ENCODE measurements around the gene HIBCH.
"Not testable (repeated sequence)": the region's sequence is repeated elsewhere in the genome, so short reads cannot be mapped to it uniquely, and the experiment has no call there.

Gene HIBCH

DNA sequence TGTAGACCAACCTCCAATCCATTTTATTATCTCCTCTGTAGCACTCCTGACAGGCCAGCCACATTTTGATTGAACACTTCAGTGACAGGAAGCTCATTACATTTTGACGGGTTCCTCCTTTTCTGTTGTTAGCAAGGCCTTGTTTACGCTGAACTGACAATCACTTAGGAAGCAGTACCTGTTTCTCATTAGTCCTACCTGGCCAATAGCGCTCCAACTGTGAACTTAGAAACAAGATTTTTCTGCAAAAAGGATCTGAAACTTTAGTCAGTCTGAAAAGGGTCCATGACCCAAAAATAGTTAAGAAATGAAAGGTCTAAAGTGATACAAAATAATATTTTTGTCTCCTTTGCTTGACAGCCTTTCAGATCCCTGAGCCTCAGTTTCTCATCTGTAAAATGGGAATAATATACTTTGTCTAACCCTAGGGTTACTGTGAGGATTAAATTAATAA, 137.5 kb downstream of the HIBCH start:
- no peak for DNase-seq

DNA sequence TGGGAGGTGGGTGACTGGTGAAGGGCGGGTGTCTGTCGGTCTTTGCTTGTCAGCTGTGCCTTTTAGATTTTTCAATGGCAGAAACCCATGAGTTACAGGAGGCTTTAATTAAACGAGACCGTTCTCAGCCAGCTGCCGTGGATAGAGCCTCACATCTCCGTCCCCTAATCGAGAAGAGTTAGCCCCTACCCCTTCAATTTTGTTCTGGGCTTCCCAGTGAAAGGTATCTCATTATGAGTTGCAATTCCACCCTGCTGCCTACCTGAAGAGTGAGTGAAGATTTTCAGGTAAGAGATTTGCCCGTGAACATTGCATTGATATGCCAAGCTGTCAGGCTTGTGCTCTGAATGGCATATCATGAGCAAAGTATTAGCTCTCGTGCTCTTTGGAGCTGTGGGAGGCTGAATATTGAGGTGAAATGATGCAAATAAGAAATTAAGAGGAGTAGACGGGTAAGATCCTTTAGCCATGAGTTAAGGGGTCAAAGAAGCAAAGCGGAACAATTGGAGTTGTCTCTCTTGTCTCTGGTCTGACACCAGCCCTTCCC, 138.4 kb downstream of the HIBCH start:
- no peak for DNase-seq

DNA sequence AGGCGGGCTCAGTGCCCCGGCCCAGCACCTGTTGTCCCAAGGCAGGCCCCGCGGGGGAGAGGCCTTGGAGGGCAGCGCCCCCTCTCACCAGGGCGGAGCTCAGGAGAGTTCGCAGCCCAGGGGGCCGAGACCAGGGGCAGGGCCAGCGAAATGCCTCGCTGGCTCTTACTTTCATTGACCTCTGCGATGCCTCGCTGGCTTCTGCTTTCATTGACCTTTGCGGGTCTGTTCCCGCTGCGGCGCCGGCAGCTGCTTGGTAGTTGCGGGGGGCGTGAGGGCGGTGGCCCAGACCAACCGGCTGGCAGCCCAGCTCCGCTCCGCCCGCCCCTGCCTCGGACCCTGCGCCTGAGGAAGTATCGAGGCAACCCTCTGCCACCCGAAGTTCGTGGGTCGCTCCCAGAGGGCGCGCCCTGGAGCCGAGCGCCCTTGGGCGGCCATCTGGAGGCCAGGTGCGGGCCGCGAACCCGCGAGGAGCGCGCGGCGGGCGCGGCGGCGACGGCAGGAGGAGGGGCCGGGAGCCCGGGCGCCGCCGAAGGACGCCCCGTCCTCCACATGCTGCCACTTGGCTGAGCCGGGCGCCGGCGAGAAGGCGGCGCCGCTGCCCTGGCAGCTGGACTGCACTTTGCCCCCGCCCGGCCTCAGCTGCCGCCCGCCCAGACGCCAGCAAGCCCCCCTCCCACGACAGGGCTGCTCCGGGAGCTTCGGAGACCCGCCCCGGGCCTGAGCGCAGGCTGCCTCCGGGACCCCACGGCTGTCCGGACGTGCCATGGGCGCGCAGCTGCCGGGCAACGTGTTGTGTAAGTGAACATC, 139.1 kb downstream of the HIBCH start:
- no peak for DNase-seq

DNA sequence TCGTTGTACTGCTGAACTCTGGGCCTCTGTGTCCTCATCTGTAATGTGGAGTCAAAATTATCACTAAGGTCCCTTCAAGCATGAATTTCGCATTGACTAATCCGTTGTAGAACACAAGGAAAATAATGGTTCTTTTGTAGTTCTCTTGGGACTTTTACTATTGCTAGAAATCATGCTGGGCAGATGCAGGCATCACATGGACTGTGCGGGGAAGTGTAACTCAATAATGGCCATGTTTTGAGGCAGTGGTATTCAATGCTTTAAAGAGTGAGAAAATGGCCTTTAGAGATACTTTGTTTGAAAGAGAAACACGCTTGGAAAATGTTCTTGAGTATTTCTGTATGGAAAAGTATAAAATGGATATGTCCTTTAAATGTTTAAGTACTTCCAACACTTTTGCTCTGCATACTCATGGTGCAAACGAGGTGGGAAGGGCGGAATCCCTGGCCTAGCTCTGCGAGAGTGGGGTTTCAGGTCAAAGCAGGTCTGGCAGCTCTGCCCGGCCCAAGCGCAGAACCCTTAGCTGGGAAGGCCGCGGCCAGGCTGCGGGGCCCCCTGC, 139.8 kb downstream of the HIBCH start:
- no peak for DNase-seq

DNA sequence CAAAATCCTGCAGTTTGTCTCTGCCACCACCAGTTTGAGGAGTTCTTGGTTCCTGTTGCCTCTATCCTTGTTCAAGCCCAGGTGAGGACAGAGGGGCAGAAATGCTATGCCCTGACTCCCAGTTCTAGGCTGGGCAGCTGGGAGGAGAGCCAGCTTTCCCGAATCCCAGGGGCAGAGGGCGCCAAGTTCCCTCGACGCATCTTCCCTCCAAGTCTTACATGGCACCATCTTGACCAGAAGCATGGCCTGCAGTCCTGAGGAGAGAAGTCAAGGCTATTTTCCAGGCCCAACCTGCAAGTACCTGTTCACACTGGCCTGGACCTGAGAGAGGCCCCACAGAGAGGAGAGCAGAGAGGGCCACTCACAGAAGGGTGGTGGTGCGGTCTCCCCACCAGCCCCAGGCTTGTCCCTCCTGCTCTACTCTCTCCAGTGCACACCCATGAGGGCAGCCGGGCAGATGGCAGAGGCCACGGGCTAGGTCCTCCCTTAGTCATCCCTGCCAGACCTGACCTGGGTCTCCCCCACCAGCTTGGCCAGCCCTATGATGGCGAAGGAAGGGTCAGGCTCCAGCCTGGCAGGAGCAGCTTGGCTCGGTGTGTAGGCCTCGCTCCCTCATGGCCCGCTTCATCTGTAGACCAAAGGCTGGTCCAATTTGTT, 141.4 kb downstream of the HIBCH start:
- DNase-seq, result no peak

DNA sequence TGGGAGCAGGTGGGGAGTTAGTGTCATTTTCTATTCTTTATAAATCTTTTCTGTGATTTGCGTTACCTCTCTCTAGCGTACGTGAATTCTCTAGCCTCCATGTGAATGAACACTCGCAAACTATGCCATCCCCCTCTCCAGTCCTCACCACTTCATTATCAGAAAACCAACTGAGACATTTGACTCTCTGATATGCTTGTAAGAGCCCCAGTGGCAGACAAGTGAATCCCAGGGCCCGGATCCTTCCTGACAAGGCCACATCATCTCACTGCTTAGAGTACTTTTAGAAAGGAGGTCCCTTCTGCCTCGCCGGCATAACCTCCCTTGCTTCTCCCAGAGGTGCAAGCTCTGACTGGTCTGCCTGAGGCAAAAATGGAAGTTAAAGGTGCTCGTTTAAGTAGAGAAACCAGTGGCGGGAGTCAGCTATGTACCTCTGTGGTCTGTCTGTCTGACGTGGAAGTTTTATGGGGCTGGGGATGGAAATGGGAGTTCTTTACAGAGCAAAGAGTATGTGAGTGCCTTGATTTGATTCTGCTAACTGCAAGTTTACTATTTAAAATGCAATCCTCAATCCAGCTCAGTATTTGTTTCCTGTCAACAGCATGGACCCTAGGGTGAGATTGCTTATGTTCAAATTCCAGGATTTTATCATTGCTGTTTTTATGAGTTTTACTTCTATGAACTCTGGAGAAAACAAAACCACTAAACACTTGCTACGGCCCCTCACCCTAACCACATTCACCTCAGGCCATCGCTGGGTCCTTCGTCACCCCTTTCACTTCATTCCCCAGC, 142.2 kb downstream of the HIBCH start:
- no peak for DNase-seq

DNA sequence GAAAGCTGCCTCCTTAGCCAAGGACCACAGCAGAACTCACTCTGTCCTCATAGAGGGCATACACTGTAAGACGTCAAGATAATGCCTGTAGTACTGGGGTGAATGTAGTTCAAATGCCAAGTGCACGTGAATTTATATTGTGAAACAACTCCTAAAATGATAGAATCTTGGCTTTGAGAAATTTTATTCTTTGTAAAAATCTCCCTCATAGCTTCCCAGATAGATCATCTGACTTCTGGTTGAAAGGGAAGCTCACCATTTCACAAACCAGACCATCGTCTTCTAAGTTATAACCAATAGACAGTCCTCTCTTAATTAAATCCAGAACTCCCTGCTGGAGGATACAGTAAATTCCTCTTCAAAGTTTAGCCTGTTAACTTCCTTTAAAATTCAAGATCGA, 146.2 kb downstream of the HIBCH start:
- no peak for DNase-seq

DNA sequence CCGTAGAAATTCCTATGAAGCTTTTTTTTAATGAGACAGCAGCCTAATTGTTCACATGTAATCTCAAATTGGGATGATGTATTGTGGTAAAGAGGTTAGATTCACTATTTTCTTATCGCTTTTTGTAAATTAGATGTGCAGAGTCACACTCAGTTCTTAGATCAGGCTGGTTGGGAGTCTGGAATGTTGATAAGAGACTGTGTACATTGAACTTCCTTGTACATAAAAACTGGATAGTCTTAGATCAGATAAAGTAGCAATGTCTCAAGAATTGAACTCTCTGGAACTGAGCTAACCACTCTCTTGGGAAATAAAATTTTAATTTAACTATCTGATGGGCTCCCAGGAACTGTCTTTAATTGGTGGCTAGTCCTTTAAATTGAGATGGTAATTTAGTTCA, 149.0 kb downstream of the HIBCH start:
- DNase-seq, result no peak

DNA sequence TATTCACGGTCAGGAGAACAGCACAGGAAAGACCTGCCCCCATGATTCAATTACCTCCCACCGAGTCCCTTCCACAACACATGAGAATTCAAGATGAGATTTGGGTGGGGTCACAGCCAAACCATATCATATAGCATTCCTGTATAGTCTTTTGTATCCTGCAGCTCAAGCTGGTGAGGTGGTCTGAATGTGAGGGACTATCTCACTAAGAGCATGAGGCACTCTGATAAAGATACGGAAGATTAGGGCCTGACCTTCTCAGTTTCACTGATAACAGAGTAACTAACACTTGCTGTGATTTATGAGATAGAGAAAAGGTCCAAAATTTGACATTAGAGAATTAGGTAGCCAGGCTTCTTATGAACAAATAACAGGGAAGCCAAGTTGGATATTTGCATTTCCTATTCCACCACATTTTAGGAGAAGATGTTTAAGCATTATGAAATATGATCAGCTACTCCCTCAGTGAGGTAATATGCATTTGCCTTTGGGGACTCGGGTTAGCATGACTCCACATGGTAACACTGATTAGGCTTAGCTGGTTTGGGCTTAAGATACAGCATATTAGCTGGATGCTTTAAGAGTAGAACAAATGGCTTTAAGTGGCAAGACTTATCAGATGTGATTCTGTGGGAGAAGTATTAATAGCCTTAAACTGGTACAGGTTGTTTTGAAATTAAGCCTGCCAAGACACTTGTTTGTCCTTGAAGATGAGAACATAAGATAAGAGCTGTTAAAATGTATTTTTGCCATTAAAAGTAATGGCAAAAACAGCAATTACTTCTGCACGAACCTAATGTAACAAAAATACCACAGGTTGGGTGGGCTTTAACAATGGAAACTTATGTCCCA, 150.2 kb downstream of the HIBCH start:
- no peak for DNase-seq

DNA sequence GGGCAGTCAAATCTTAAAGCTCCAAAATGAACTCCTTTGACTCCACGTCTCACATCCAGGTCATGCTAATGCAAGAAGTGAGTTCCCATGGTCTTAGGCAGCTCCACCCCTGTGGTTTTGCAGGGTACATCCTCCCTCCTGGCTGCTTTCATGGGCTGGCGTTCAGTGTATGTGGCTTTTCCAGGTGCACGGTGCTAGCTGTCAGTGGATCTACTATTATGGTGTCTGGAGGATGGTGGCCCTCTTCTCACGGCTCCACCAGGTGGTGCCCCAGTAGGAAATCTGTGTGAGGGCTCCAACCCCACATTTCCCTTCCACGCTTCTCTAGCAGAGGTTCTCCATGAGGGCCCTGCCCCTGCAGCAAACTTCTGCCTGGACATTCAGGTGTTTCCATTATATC, 151.9 kb downstream of the HIBCH start:
- DNase-seq, result no peak

DNA sequence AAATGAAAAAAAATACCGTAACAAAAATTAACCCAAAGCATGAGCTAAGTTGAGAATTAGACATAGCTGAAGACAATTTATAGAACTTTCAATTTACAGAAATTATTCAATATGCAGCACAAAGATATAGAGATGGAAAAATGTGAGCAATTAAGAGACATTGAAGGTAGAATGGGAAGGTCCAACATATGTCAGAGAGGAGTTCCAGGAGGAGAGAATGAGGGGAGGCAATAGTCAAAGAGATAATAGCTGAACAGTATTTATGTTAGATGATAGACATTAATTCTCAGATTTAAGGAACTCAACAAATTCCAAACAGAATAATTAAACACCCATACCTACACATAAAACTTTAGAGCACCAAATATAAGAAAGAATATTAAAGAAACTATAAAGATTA, 154.1 kb downstream of the HIBCH start:
- no peak for DNase-seq

DNA sequence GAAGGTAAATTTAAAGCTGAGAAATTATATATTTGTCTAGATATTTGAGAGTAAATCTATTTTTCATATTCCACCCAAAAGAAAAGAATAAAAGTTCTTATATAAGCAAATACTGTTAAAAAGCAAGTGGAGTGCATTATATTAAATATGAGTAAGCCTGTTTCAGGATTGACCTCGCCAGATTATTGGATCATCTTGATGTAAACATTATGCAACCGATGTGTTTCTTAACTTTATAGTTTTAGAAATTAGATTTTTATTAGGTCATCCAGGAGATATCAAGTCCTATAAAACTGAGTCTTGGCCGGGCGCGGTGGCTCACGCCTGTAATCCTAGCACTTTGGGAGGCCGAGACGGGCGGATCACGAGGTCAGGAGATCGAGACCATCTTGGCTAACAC, 156.8 kb downstream of the HIBCH start:
- no peak for DNase-seq

DNA sequence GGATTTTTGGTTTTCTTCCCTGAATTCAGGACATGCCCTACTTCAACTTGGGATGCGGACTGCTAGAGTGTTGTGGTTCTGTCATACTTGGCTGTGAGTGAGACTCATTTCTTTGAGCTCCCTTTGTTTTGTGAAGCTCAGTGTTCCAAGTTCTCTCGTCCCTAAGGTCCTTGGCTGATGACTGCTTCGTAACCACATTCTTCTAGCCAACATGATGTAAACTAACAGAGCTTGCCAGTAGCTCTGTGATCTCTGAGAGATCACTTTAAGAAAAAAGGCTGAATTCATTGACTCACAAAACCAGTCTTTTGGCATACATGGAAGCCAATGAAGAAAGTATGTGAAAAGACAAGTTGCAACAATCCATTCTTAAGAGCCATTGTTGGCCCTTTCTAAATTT, 160.2 kb downstream of the HIBCH start:
- no peak for DNase-seq

DNA sequence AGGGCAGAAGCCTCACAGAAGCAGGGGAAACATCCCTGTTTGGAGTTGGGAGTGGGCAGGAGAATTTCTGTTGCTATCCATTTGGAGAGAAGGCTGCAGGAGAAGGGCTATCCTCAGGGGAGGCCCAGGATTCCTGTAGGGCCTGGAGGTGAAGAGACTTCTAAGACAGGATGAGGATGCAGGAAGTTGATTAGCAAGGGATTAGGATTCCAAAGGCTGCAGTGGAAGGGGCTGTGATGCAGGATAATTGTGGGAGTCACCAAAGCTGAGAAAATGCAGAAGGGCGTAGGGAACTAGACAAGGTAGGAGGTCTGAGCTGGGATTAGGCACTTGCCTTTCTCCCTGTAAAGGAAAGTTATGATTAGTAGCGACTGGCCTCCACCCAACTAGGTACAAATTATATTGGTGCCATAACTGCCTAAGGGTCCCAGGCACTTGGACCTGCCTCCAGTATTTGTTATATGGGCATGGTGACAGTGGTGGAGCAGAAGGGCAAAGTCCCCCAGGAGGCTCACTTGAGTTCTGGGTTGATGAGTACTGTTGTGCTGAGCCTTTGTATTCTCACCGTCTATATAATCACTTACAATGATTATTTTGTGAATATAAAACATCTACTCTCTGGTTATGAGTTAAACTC, 160.7 kb downstream of the HIBCH start:
- no peak for DNase-seq

DNA sequence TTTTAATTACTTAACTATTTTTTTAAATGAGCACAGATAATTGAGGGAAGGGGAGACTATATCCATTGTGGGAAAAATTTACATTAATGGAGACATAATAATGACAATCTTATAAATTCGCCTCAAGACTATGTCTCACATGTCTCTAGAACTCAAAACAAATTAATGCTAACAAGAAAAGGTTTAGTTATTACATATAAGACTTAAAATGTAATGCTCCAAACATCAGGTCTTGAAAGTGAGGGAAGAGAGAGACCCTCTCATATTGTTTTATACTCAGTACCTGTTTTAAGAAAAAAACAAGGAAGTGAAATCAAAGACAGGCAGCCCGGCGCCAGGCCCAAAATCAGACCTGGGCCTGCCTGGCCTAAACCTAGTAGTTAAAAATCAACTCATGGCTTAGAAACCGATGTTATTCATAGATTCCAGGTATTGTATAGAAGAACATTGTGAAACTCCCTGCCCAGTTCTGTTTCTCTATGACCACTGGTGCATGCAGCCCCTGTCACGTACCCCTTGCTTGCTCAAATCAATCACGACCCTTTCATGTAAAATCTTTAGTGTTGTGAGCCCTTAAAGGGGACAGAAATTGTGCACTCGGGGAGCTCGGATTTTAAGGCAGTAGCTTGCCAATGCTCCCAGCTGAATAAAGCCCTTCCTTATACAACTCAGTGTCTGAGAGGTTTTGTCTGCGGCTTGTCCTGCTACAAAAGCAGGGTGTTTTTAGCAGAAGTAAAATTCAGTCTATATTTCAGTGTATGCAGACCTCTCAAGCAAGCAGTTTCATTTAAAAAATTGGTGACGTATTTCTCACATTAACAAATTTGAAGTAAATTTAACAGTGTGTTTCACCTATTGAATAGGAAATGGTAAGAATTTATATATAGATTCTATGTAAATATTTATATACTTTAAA, 161.8 kb downstream of the HIBCH start:
- DNase-seq, result not testable (repeated sequence)

DNA sequence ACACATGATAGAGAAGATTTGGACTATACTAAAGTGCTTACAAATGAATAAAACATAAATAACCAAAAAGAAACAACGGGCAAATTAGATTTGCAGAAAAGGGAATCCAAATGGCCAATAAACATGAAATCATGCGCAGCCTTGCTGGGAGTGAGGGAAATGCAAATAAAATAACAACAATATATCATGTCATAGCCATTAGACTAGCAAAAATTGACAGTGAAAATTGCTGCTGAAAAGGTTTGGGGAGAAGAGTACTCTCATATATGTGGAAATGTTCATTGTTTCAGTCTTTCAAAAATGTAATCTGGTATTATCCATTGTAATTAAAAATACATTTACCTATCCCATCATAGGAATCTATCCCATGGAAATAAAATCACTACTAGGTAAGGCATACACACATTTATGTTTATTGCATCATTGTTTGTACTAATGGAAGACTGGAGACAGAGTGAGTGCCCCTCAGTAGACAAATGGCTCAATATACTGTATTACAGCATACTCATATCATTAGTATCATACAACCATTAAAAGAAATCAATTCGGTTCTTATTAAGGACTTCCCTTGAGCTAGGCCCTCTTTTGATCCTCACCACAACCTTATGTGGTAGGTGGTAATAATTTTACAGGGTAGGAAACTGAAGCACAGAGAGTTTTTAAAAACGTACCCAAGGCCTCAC, 163.0 kb downstream of the HIBCH start:
- DNase-seq, result no peak
